Measurements from ENCODE around the gene DLEU7. TPM values are rescaled to one million over a fixed set of nuclear protein-coding genes. Genes with fewer than 3 reads are reported as not detected.

Gene DLEU7
- total and polyA plus RNA-seq, 10 donors: 0.17 to 2.0 (median 0.65) TPM

DNA sequence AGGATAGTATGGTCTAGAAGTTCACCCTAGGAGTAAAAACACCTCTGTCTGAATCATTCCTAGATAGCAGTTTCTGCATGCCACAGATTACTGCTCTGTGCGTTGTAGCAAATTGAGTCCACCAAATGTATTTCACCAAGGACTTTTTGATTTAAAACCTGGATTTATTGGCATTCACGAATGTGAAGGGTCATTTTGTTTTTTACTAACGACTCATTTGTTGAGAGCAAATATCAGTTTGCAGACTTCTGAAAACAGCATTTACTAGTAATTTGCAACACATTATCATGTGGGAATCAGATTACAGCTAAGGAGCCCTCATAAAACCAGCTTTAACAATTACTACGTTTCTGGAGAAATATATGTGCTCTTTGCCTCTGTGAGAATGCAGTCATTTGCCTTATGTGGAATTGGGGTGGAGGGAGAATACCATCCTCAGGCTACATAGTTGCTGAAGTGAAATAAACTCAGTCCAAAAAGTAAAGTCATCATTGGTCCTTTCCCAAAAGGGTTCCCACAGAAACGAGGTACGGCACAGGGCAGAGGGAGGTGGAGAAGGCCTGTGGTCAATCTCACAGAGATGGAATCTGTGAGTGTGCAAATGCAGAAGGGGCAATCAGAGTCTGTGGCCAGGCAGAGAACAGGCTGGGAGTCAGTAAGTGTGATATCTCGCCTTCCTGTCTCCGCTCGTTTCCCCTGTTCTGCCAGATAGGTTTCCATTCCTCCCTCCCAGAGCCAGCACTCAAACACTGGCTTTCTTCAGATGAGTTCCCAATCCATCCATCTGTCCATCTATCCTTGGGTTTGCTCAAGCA, 63.1 kb downstream of the DLEU7 start:
- peaks cover 0 to 14% (median 8%) of the 10 kb centered on the region in 8 donors for H3K9me3 ChIP-seq
- no peak overlapping the region for H3K4me3 ChIP-seq
- no peak for DNase-seq
- TF ChIP-seq POLR2A (IDR thresholded peaks at IDR 0.05) (no peak), POLR2AphosphoS5 (IDR thresholded peaks at IDR 0.05) (no peak)
- TF ChIP-seq, protein P1, sequence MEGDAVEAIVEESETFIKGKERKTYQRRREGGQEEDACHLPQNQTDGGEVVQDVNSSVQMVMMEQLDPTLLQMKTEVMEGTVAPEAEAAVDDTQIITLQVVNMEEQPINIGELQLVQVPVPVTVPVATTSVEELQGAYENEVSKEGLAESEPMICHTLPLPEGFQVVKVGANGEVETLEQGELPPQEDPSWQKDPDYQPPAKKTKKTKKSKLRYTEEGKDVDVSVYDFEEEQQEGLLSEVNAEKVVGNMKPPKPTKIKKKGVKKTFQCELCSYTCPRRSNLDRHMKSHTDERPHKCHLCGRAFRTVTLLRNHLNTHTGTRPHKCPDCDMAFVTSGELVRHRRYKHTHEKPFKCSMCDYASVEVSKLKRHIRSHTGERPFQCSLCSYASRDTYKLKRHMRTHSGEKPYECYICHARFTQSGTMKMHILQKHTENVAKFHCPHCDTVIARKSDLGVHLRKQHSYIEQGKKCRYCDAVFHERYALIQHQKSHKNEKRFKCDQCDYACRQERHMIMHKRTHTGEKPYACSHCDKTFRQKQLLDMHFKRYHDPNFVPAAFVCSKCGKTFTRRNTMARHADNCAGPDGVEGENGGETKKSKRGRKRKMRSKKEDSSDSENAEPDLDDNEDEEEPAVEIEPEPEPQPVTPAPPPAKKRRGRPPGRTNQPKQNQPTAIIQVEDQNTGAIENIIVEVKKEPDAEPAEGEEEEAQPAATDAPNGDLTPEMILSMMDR (IDR thresholded peaks at IDR 0.05 in 8 of 11, conservative IDR thresholded peaks at IDR 0.05 in 3 of 11): no peak
- WGBS, 5 donors: 67 to 82% (median 75%) methylated on average over 9 of the region's 9 CpGs
- no peaks in the 10 kb centered on the region for H3K27me3 ChIP-seq (replicated peaks in 1 of 7)
- H3K36me3 ChIP-seq: no peaks in the 10 kb centered on the region
- no peaks in the 10 kb centered on the region for H3K4me1 ChIP-seq
- no peak overlapping the region for H3K27ac ChIP-seq
- intact Hi-C loops (cut with DNase I; ENCODE audit: low total_unique reads): no loop called here

DNA sequence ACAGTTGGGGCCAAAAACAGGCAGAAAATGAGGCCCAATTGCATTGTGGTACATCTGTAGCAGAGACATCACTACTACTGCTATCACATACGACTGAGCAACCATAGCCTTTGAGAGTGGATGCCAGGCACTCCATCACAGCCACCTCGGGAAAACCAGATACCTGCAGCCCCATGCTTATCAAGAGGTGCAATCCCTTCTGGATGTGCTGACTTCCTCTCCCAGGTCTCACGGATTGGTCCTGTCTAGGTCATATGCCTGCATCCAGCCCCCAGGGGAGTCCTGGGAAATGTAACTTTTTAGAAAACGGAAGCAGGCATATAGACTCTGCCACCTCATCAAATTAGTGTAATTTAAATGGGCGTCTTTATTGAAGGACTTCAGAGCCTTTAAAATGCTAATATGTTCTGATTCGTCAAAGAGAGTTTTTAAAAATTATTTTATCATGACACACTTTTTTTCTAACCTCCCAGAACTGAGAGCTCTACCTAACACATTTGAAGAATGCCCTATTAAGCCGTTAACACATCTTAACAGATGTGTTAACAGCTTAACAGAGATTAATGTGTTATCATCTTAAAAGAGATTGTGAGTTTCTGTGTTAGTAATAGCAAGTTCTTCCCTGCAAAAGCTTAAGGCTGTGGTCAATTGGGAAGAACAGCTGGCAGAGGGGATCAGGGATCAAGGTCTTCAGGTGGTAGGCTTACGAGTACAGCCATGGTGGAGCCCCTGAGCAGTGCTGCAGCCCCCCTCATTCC, 63.9 kb downstream of the DLEU7 start:
- WGBS, 5 donors: 75 to 92% (median 88%) methylated on average over 8 of the region's 8 CpGs

More for the DNA sequence above, 63.9 kb downstream of the DLEU7 start:
- TF ChIP-seq POLR2AphosphoS5 (IDR thresholded peaks at IDR 0.05) (no peak), POLR2A (IDR thresholded peaks at IDR 0.05) (no peak)
- TF ChIP-seq, protein P1 (IDR thresholded peaks at IDR 0.05 in 8 of 11, conservative IDR thresholded peaks at IDR 0.05 in 3 of 11): no peak
- intact Hi-C loops (cut with DNase I; ENCODE audit: low total_unique reads): no loop called here
- H3K4me1 ChIP-seq: no peaks in the 10 kb centered on the region
- no peaks in the 10 kb centered on the region for H3K27me3 ChIP-seq (replicated peaks in 1 of 7)
- H3K27ac ChIP-seq: no peak overlapping the region
- no peak for DNase-seq
- H3K4me3 ChIP-seq: no peak overlapping the region
- peaks cover 0 to 22% (median 15%) of the 10 kb centered on the region in 8 donors for H3K9me3 ChIP-seq
- no peaks in the 10 kb centered on the region for H3K36me3 ChIP-seq

Small RNA genes within 50 kb of the gene (small RNA-seq; reads per million reads assigned to genes)
- 1.4 to 3.0 (median 2.6) reads per million in 4 donors for gene RNA5SP28

Other genes with a start within 250 kb of the DLEU7 start
- 10 to 100 TPM; 57.2 to 84.8 (median 70.3) TPM for gene RNASEH2B, start 66.1 kb upstream of the DLEU7 start, total RNA-seq
- 100 to 1,000 TPM in 2 of 3 donors, 10 to 100 TPM in 1; 81.1 to 129 (median 103) TPM for gene RNASEH2B, start 66.1 kb upstream of the DLEU7 start, polyA plus RNA-seq